Measurements from ENCODE around the gene LYPD6B.
A peak's percentile ranks its signal among the peaks of the same experiment; 100 is the strongest.

GRCh38 chr2:149129433-149129832 lies 90.9 kb downstream of the LYPD6B start:
- TF ChIP-seq CTCF (conservative IDR thresholded peaks at IDR 0.05; ENCODE audit: low read length) (no peak), EZH2phosphoT487 (IDR thresholded peaks at IDR 0.05; ENCODE audit: borderline replicate concordance) (peak; percentile 82; the same call in 1 of the 2 replicates)

All from Loucy (cell line).